SU-DHL-6 (cell line): ENCODE data around the gene PIK3C2G.

Experiments used
- H2AFZ ChIP-seq: fragments of 200-600 bp; sonication (generic); 2 replicates; pipeline ENCODE4 v1.6.1; 2014; ENCODE audit warnings: low read depth, mild to moderate bottlenecking, moderate library complexity, mixed read lengths, antibody characterized with exemption, low read length; ENCODE audit not compliant: severe bottlenecking
- H3F3A ChIP-seq: fragments of 200-600 bp; shearing (Covaris generic); 2 replicates; pipeline ENCODE4 v1.6.0; 2016; ENCODE audit warnings: antibody characterized with exemption, mild to moderate bottlenecking; ENCODE audit not compliant: insufficient read depth
- H3K27ac ChIP-seq: fragments of 200-600 bp; sonication (generic); 2 replicates; pipeline ENCODE4 v1.5.1; 2016; ENCODE audit warnings: low read depth, mild to moderate bottlenecking, low read length, moderate library complexity, mixed read lengths
- H3K27me3 ChIP-seq: fragments of 200-600 bp; sonication (generic), shearing (Covaris generic); 2 replicates; pipeline ENCODE4 v1.6.0; 2014; ENCODE audit warnings: mild to moderate bottlenecking, low read length
- H3K36me3 ChIP-seq: fragments of 200-600 bp; sonication (generic); 2 replicates; pipeline ENCODE4 v1.6.1; 2014; ENCODE audit warnings: mild to moderate bottlenecking, low read length, mixed read lengths
- H3K4me2 ChIP-seq: fragments of 300-600, 200-600 bp; shearing (Covaris generic), sonication (generic); 2 replicates; pipeline ENCODE4 v1.6.0; 2014; ENCODE audit warnings: low read length, low read depth, mild to moderate bottlenecking; ENCODE audit not compliant: poor library complexity, severe bottlenecking
- H3K4me3 ChIP-seq: fragments of 200-600 bp; sonication (generic); 2 replicates; pipeline ENCODE4 v1.5.1; 2014; ENCODE audit warnings: antibody characterized with exemption, low read length, mild to moderate bottlenecking, mixed read lengths; ENCODE audit not compliant: insufficient read depth, poor library complexity, severe bottlenecking
- H3K79me2 ChIP-seq: fragments of 200-600 bp; sonication (generic); 2 replicates; pipeline ENCODE4 v1.6.1; 2014; ENCODE audit warnings: mild to moderate bottlenecking, low read length, moderate library complexity; ENCODE audit not compliant: insufficient read depth
- H3K9ac ChIP-seq: fragments of 200-600 bp; sonication (generic); 2 replicates; pipeline ENCODE4 v1.7.0; 2014; ENCODE audit warnings: mild to moderate bottlenecking, low read length
- H3K9me2 ChIP-seq: fragments of 200-600 bp; sonication (generic); replicated peaks from 2 replicates; pipeline ENCODE4 v1.6.1; 2014; ENCODE audit warnings: low read length; ENCODE audit not compliant: insufficient read depth
- H3K9me3 ChIP-seq: fragments of 200-600 bp; sonication (generic); 2 replicates; pipeline ENCODE4 v1.6.1; 2014; ENCODE audit warnings: low read length, mixed read lengths; ENCODE audit not compliant: insufficient read depth
- H4K20me1 ChIP-seq: fragments of 200-600 bp; sonication (generic); 2 replicates; pipeline ENCODE4 v1.6.1; 2014; ENCODE audit warnings: low read depth, mild to moderate bottlenecking, antibody characterized with exemption, low read length, moderate library complexity, mixed read lengths
- EZH2phosphoT487 ChIP-seq: fragments of 200-600 bp; sonication (generic), shearing (Covaris generic); conservative IDR thresholded peaks from 2 replicates; pipeline ENCODE4 v1.6.1; 2018; ENCODE audit warnings: mild to moderate bottlenecking, antibody characterized with exemption, low read length, moderate library complexity, mixed read lengths
- TF ChIP-seq, protein P1 (sequence below): fragments of 200-600 bp; sonication (generic); IDR thresholded peaks from one replicate; pipeline ENCODE4 v1.5.1; 2017; ENCODE audit warnings: antibody characterized with exemption, mild to moderate bottlenecking, low read length, moderate library complexity; ENCODE audit not compliant: insufficient read depth, poor library complexity, severe bottlenecking

Gene PIK3C2G

DNA sequence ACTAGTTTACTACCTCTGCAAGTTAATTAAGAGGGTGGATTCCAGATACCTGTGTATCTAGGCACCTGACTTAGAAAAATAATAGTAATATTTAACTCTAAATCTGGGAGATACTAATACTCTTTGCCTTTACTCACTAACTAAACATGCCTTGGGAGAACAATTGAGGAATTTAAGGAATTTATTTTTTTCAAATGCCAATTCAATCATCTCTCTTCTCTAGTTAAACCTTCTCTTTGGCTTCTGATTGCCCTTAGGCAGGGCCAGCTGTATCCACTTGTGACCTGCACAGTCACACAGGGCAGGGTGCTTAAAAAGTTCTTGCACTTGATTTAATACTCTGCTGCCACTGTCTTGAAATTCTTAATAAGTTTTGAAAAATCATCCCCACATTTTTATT is 334.1 kb downstream of the PIK3C2G start:
- Histone ChIP-seq H3F3A (no peaks in the 10 kb centered on the region), H3K27ac (no peak overlapping the region), H3K9ac (no peak overlapping the region), H2AFZ (no peak overlapping the region), H4K20me1 (no peaks in the 10 kb centered on the region), H3K27me3 (no peaks in the 10 kb centered on the region), H3K4me2 (no peak overlapping the region), H3K4me3 (no peak overlapping the region), H3K36me3 (no peaks in the 10 kb centered on the region), H3K9me3 (no peaks in the 10 kb centered on the region), H3K79me2 (no peaks in the 10 kb centered on the region), H3K9me2 (no peaks in the 10 kb centered on the region)
- no peak for TF ChIP-seq EZH2phosphoT487
- TF ChIP-seq, protein P1, sequence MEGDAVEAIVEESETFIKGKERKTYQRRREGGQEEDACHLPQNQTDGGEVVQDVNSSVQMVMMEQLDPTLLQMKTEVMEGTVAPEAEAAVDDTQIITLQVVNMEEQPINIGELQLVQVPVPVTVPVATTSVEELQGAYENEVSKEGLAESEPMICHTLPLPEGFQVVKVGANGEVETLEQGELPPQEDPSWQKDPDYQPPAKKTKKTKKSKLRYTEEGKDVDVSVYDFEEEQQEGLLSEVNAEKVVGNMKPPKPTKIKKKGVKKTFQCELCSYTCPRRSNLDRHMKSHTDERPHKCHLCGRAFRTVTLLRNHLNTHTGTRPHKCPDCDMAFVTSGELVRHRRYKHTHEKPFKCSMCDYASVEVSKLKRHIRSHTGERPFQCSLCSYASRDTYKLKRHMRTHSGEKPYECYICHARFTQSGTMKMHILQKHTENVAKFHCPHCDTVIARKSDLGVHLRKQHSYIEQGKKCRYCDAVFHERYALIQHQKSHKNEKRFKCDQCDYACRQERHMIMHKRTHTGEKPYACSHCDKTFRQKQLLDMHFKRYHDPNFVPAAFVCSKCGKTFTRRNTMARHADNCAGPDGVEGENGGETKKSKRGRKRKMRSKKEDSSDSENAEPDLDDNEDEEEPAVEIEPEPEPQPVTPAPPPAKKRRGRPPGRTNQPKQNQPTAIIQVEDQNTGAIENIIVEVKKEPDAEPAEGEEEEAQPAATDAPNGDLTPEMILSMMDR: no peak

DNA sequence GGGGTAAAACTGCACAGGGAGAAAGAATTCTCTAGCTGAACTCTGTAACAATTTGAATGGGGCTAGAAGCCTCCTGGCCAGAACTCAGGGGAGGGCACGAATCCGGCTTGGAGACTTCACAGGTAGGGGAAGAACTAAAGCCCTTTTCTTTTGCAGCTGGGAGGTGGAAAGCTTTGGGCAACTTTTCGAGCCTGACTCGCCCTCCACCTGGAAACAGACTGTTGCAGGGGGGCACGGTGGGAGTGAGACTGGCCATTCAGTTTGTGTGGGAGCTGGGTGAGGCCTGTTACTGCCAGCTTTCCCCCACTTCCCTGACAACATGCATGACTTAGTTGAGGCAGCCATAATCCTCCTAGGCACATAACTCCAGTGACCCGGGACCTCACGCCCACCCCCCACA is 340.6 kb downstream of the PIK3C2G start:
- H3K27me3 ChIP-seq: no peaks in the 10 kb centered on the region
- H3K36me3 ChIP-seq: no peaks in the 10 kb centered on the region
- TF ChIP-seq, protein P1: no peak
- TF ChIP-seq EZH2phosphoT487: no peak
- H3K9me3 ChIP-seq: no peaks in the 10 kb centered on the region
- H3K9ac ChIP-seq: no peak overlapping the region
- H3K4me2 ChIP-seq: no peak overlapping the region
- no peak overlapping the region for H2AFZ ChIP-seq
- no peaks in the 10 kb centered on the region for H3F3A ChIP-seq
- H3K4me3 ChIP-seq: no peak overlapping the region
- no peaks in the 10 kb centered on the region for H4K20me1 ChIP-seq
- H3K79me2 ChIP-seq: no peaks in the 10 kb centered on the region
- H3K9me2 ChIP-seq: no peaks in the 10 kb centered on the region
- H3K27ac ChIP-seq: no peak overlapping the region

GRCh38 chr12:18612971-18613370 is 351.7 kb downstream of the PIK3C2G start:
- Histone ChIP-seq H3F3A (no peaks in the 10 kb centered on the region), H4K20me1 (no peaks in the 10 kb centered on the region), H3K36me3 (no peaks in the 10 kb centered on the region), H3K4me2 (no peak overlapping the region), H3K79me2 (no peaks in the 10 kb centered on the region), H3K4me3 (no peak overlapping the region), H3K9me2 (no peaks in the 10 kb centered on the region), H2AFZ (no peak overlapping the region), H3K9ac (no peak overlapping the region), H3K27me3 (no peaks in the 10 kb centered on the region), H3K27ac (no peak overlapping the region), H3K9me3 (no peaks in the 10 kb centered on the region)
- no peak for TF ChIP-seq EZH2phosphoT487

DNA sequence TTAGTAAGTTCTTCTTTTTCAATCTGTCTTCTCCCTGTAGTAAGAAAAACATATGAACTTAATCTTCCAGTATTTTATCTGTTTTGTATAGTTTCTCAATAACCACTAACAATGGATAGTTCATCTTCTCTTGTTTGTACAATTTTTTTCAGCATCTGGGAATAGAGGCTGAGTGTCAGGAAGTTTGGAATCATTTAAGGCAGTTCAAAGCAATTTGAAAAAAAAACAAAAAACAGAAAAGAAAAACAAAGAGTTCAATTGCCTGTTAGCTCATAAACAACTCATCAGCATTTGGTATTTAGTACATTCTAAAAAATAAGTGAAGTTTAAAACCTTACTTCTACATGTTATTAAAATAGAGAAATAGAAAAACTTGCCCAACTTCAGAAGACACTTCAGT is 359.7 kb downstream of the PIK3C2G start:
- no peaks in the 10 kb centered on the region for H3K27me3 ChIP-seq
- H3K4me2 ChIP-seq: no peak overlapping the region
- H3K4me3 ChIP-seq: no peak overlapping the region
- no peaks in the 10 kb centered on the region for H3K9me2 ChIP-seq
- H3K79me2 ChIP-seq: no peaks in the 10 kb centered on the region
- TF ChIP-seq, protein P1: no peak
- TF ChIP-seq EZH2phosphoT487: no peak
- H4K20me1 ChIP-seq: no peaks in the 10 kb centered on the region
- no peaks in the 10 kb centered on the region for H3K9me3 ChIP-seq
- H3K27ac ChIP-seq: no peak overlapping the region
- H3F3A ChIP-seq: no peaks in the 10 kb centered on the region
- H2AFZ ChIP-seq: no peak overlapping the region
- no peak overlapping the region for H3K9ac ChIP-seq
- H3K36me3 ChIP-seq: no peaks in the 10 kb centered on the region
